HepG2 (cell line): ENCODE measurements around the gene CCDC82. TPM values are rescaled to one million over a fixed set of nuclear protein-coding genes. Genes with fewer than 3 reads are reported as not detected.
A peak's percentile ranks its signal among the peaks of the same experiment; 100 is the strongest.

Source experiments
- AHDC1 ChIP-seq: sonication (generic); formaldehyde crosslinking; IDR thresholded peaks from 2 replicates; pipeline ENCODE4 v1.5.1; 2020; ENCODE audit warnings: mild to moderate bottlenecking, missing genetic modification reagents, borderline replicate concordance
- ATF1 ChIP-seq: IDR thresholded peaks from 2 replicates; pipeline ENCODE4 v1.6.1; 2016; ENCODE audit warnings: mild to moderate bottlenecking, control low read depth
- EP300 ChIP-seq, 3 experiments: sonication (generic) in 1 of 3; formaldehyde crosslinking in 1 of 3; IDR thresholded peaks; 2 replicates each; pipeline versions ENCODE4 v1.5.1 to v1.6.1; 2011 to 2020; ENCODE audit warnings: low read depth in 2 of 3, low read length in 2 of 3, borderline replicate concordance in 1 of 3, improper control_type of control experiment in 1 of 3, mild to moderate bottlenecking in 1 of 3, missing genetic modification reagents in 1 of 3, moderate library complexity in 1 of 3
- ERF ChIP-seq: IDR thresholded peaks from 2 replicates; pipeline ENCODE4 v1.6.1; 2018; ENCODE audit warnings: missing biosample characterization, missing genetic modification reagents
- FOSL2 ChIP-seq: sonication (generic); formaldehyde crosslinking; IDR thresholded peaks from 2 replicates; pipeline ENCODE4 v1.4.0; 2020; ENCODE audit warnings: missing genetic modification reagents
- FOXK2 ChIP-seq: fragments of 450-650 bp; IDR thresholded peaks from 2 replicates; pipeline ENCODE4 v1.6.1; 2016
- JUNB ChIP-seq: sonication (generic); formaldehyde crosslinking; IDR thresholded peaks from 2 replicates; pipeline ENCODE4 v1.8.0; 2022; ENCODE audit warnings: missing genetic modification reagents, mild to moderate bottlenecking, borderline replicate concordance
- MAF1 ChIP-seq: sonication (generic); formaldehyde crosslinking; IDR thresholded peaks from 2 replicates; pipeline ENCODE4 v1.5.0; 2020; ENCODE audit warnings: missing genetic modification reagents, borderline replicate concordance
- TERF1 ChIP-seq: sonication (generic); formaldehyde crosslinking; IDR thresholded peaks from 2 replicates; pipeline ENCODE4 v1.8.0; 2022; ENCODE audit warnings: mild to moderate bottlenecking, missing genetic modification reagents, moderate library complexity
- TGIF2 ChIP-seq: IDR thresholded peaks from 2 replicates; pipeline ENCODE4 v1.6.1; 2016; ENCODE audit warnings: control low read depth, missing compliant biosample characterization
- THAP8 ChIP-seq: sonication (generic); formaldehyde crosslinking; IDR thresholded peaks from 2 replicates; pipeline ENCODE4 v1.5.1; 2020; ENCODE audit warnings: missing genetic modification reagents, mild to moderate bottlenecking, borderline replicate concordance
- ZBED4 ChIP-seq: sonication (generic); formaldehyde crosslinking; IDR thresholded peaks from 2 replicates; pipeline ENCODE4 v1.4.0; 2020; ENCODE audit warnings: missing genetic modification reagents, borderline replicate concordance
- ZNF136 ChIP-seq: sonication (generic); formaldehyde crosslinking; IDR thresholded peaks from 2 replicates; pipeline ENCODE4 v1.8.1; 2022; ENCODE audit warnings: low read depth, mild to moderate bottlenecking, moderate library complexity, missing genetic modification reagents
- ZNF225 ChIP-seq: sonication (generic); formaldehyde crosslinking; IDR thresholded peaks from 2 replicates; pipeline ENCODE4 v1.4.0; 2020; ENCODE audit warnings: mild to moderate bottlenecking, missing genetic modification reagents
- ZNF670 ChIP-seq: sonication (generic); formaldehyde crosslinking; IDR thresholded peaks from 2 replicates; pipeline ENCODE4 v1.8.0; 2022; ENCODE audit warnings: mild to moderate bottlenecking, missing genetic modification reagents, borderline replicate concordance
- ZNF703 ChIP-seq: sonication (generic); formaldehyde crosslinking; IDR thresholded peaks from 2 replicates; pipeline ENCODE4 v1.5.1; 2020; ENCODE audit warnings: missing genetic modification reagents, mild to moderate bottlenecking, moderate library complexity, borderline replicate concordance
- polyA plus RNA-seq, 8 experiments: library from polyadenylated mRNA; depleted of rRNA in 3 of 8; stranded (reverse) in 7 of 8; unstranded in 1 of 8; fragments of >200 nt; fragmentation: Illumina TruSeq in 4 of 8; extraction: Trizol in 4 of 8; gene quantifications; 2 replicates each; pipeline versions ENCODE4 v1.2.1 to v1.2.3, GENCODE V29; 2011 to 2016; ENCODE audit warnings: low read depth in 4 of 8, missing spikeins in 1 of 8, mixed read lengths in 1 of 8; ENCODE audit not compliant: insufficient read depth in 1 of 8
- total RNA-seq, 5 experiments: library from RNA; depleted of rRNA; stranded (reverse); fragments of >200 nt; fragmentation: Illumina TruSeq; extraction: Trizol; gene quantifications; 2 replicates each; pipeline ENCODE4 v1.2.3, GENCODE V29; 2016; ENCODE audit warnings: low read depth in 1 of 5

Gene CCDC82
- total and polyA plus RNA-seq, 2 of the 13 experiments (the other 11 are each of a cell fraction or from before 2014, with no cell fraction given) = 19.7 to 25.7 TPM

GRCh38 chr11:96389720-96390487, at the start of gene CCDC82, which contains the start of gene JRKL (continued):
- TF ChIP-seq FOSL2 (CRISPR knock-in tag) (0 out of 2 replicates have a peak, but pooled peaks have one; percentile 8), TERF1 (CRISPR knock-in tag) (no peak), TGIF2 (CRISPR knock-in tag) (peak; percentile 16; the same call in 1 of the 2 replicates), ATF1 (CRISPR knock-in tag) (no peak), ZNF670 (CRISPR knock-in tag) (peak; percentile 80; the same call in 1 of the 2 replicates), AHDC1 (peak; percentile 75; the same call in 1 of the 2 replicates), ZNF225 (CRISPR knock-in tag) (no peak), ERF (0 out of 2 replicates have a peak, but pooled peaks have one; percentile 48), FOXK2 (no peak), ZBED4 (CRISPR knock-in tag) (peak; percentile 44), EP300 (IDR thresholded peaks at IDR 0.05; ENCODE audit: low read depth in 2 of 2, low read length in 2 of 2) (0 out of 4 replicates have a peak, but pooled peaks of 1 of the 2 experiments have one; percentile 36), EP300 (CRISPR knock-in tag; IDR thresholded peaks at IDR 0.05; ENCODE audit: borderline replicate concordance) (no peak), ZNF136 (CRISPR knock-in tag) (peak; percentile 75; the same call in 1 of the 2 replicates), JUNB (peak; percentile 51; the same call in 1 of the 2 replicates), ZNF703 (CRISPR knock-in tag) (0 out of 2 replicates have a peak, but pooled peaks have one; percentile 37), THAP8 (CRISPR knock-in tag) (peak; percentile 87; the same call in 1 of the 2 replicates), MAF1 (CRISPR knock-in tag) (no peak)
